ENCODE measurements around the gene ZNF273.
"Not testable (repeated sequence)": the region's sequence is repeated elsewhere in the genome, so short reads cannot be mapped to it uniquely, and the experiment has no call there.

ZNF273 gene

DNA sequence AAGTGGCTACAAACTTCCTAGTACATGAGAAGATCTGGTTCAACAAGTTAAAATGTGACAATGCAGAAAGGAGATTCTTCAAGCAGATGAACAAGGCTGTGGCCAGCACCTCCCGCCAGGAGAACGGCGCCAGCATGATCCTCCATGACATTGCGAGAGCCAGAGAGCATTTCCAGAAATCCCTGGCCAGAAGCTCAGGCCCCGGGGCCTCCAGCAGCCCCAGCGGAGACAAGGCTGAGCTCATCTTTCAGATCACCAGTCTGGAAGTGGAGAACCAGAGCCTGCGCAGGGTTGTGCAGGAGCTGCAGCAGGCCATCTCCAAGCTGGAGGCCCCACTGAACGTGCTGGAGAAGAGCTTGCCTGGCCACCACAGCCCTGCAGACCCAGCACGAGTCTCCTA lies 40.1 kb upstream of the ZNF273 start:
- Histone ChIP-seq H3K9ac (ENCODE audit: low read length) (no peak overlapping the region), H3K4me1 (ENCODE audit: insufficient read depth, low read length, severe bottlenecking) (no peaks in the 10 kb centered on the region), H3K9me3 (ENCODE audit: low read length) (no peaks in the 10 kb centered on the region), H3K27ac (ENCODE audit: low read depth, low read length, poor library complexity, severe bottlenecking) (no peak overlapping the region), H4K20me1 (ENCODE audit: insufficient read depth, low read length) (no peaks in the 10 kb centered on the region), H2AFZ (ENCODE audit: low read length) (no peak overlapping the region), H3F3A (ENCODE audit: insufficient read depth, low read length) (no peaks in the 10 kb centered on the region), H3K36me3 (ENCODE audit: insufficient read depth, low read length) (no peaks in the 10 kb centered on the region), H3K4me2 (ENCODE audit: low read length) (no peak overlapping the region), H3K9me2 (ENCODE audit: low read depth, low read length) (0 out of 2 replicates have a peak, but pooled peaks cover 3% of the 10 kb centered on the region), H3K27me3 (ENCODE audit: insufficient read depth, low read length) (no peaks in the 10 kb centered on the region), H3K4me3 (ENCODE audit: low read depth, low read length, poor library complexity, severe bottlenecking) (no peak overlapping the region), H3K79me2 (ENCODE audit: insufficient read depth, low read length) (no peaks in the 10 kb centered on the region)
- TF ChIP-seq, protein P1, sequence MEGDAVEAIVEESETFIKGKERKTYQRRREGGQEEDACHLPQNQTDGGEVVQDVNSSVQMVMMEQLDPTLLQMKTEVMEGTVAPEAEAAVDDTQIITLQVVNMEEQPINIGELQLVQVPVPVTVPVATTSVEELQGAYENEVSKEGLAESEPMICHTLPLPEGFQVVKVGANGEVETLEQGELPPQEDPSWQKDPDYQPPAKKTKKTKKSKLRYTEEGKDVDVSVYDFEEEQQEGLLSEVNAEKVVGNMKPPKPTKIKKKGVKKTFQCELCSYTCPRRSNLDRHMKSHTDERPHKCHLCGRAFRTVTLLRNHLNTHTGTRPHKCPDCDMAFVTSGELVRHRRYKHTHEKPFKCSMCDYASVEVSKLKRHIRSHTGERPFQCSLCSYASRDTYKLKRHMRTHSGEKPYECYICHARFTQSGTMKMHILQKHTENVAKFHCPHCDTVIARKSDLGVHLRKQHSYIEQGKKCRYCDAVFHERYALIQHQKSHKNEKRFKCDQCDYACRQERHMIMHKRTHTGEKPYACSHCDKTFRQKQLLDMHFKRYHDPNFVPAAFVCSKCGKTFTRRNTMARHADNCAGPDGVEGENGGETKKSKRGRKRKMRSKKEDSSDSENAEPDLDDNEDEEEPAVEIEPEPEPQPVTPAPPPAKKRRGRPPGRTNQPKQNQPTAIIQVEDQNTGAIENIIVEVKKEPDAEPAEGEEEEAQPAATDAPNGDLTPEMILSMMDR (IDR thresholded peaks at IDR 0.05; ENCODE audit: low read length) = no peak
- TF ChIP-seq EZH2 (IDR thresholded peaks at IDR 0.05; ENCODE audit: borderline replicate concordance, low read length) = no peak

DNA sequence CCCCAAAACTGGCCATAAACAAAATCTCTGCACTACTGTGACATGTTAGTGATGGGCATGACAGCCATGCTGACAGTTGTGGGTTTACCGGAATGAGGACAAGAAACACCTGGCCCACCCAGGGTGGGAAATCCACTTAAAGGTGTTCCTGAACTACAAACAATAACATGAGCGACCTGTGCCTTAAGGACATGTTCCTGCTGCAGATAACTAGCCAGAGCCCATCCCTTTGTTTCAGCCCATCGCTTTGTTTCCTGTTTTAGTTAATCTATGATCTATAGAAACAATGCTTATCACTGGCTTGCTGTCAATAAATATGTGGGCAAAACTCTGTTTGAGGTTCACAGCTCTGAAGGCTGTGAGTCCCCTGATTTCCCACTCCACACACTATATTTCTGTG lies 39.5 kb upstream of the ZNF273 start:
- H3K27ac ChIP-seq (ENCODE audit: low read depth, low read length, poor library complexity, severe bottlenecking); H3K9ac ChIP-seq (ENCODE audit: low read length); H3K9me2 ChIP-seq (ENCODE audit: low read depth, low read length); H4K20me1 ChIP-seq (ENCODE audit: insufficient read depth, low read length); H3K4me1 ChIP-seq (ENCODE audit: insufficient read depth, low read length, severe bottlenecking); H3K36me3 ChIP-seq (ENCODE audit: insufficient read depth, low read length); H3K79me2 ChIP-seq (ENCODE audit: insufficient read depth, low read length); H3K9me3 ChIP-seq (ENCODE audit: low read length); H3K4me2 ChIP-seq (ENCODE audit: low read length); H2AFZ ChIP-seq (ENCODE audit: low read length); H3K4me3 ChIP-seq (ENCODE audit: low read depth, low read length, poor library complexity, severe bottlenecking); H3F3A ChIP-seq (ENCODE audit: insufficient read depth, low read length); H3K27me3 ChIP-seq (ENCODE audit: insufficient read depth, low read length): not testable (repeated sequence)

DNA sequence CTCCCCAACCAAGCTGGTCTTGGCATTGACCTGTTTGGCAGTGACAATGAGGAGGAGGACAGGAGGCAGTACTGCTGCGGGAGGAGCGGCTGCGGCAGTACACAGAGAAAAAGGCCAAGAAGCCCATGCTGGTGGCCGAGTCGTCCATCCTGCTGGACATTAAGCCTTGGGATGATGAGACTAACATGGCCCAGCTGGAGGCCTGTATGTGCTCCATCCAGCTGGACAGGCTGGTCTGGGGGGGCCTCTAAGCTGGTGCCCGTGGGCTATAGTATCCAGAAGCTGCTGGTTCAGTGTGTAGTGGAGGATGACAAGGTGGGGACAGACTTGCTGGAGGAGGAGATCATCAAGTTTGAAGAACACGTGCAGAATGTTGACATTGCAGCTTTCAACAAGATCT lies 39.1 kb upstream of the ZNF273 start:
- TF ChIP-seq, protein P1 (IDR thresholded peaks at IDR 0.05; ENCODE audit: low read length) = no peak
- TF ChIP-seq EZH2 (IDR thresholded peaks at IDR 0.05; ENCODE audit: borderline replicate concordance, low read length) = no peak
- no peaks in the 10 kb centered on the region for H3F3A ChIP-seq (ENCODE audit: insufficient read depth, low read length)
- no peak overlapping the region for H3K4me2 ChIP-seq (ENCODE audit: low read length)
- no peaks in the 10 kb centered on the region for H3K79me2 ChIP-seq (ENCODE audit: insufficient read depth, low read length)
- no peak overlapping the region for H3K9ac ChIP-seq (ENCODE audit: low read length)
- no peaks in the 10 kb centered on the region for H3K27me3 ChIP-seq (ENCODE audit: insufficient read depth, low read length)
- H3K36me3 ChIP-seq (ENCODE audit: insufficient read depth, low read length) = no peaks in the 10 kb centered on the region
- no peaks in the 10 kb centered on the region for H4K20me1 ChIP-seq (ENCODE audit: insufficient read depth, low read length)
- H3K27ac ChIP-seq (ENCODE audit: low read depth, low read length, poor library complexity, severe bottlenecking) = no peak overlapping the region
- H3K4me1 ChIP-seq (ENCODE audit: insufficient read depth, low read length, severe bottlenecking) = no peaks in the 10 kb centered on the region
- no peak overlapping the region for H2AFZ ChIP-seq (ENCODE audit: low read length)
- no peaks in the 10 kb centered on the region for H3K9me3 ChIP-seq (ENCODE audit: low read length)
- 0 out of 2 replicates have a peak, but pooled peaks cover 3% of the 10 kb centered on the region for H3K9me2 ChIP-seq (ENCODE audit: low read depth, low read length)
- H3K4me3 ChIP-seq (ENCODE audit: low read depth, low read length, poor library complexity, severe bottlenecking) = no peak overlapping the region

DNA sequence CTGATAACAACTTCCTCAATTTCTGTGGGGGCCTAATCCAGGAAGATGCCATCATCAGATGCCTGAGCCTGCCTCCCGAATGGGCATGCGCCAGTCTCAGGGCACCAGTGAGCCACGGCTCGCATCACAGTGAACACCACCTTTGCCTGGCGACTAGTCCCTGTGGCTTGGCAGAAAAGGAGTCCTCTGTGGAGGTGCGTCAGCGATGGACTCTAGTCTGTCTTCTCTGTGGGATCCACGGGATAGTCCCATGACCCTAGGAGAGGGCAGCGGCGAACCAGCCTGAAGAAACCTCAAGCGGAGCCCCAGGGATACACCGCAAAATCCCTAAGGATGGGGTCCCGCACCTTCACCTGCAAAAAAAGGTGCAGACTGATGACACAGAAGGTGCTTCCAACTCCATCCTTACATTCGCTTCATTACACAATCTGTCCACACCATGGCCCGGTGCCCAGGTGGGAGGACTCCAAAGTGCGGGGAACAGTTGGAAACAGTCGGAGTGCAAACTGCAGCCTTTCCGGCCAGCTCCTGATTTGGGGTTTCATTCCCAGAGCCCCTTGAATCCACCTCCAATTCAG lies 35.1 kb upstream of the ZNF273 start:
- H3F3A ChIP-seq (ENCODE audit: insufficient read depth, low read length) = no peaks in the 10 kb centered on the region
- H3K4me3 ChIP-seq (ENCODE audit: low read depth, low read length, poor library complexity, severe bottlenecking) = no peak overlapping the region
- no peak overlapping the region for H2AFZ ChIP-seq (ENCODE audit: low read length)
- no peaks in the 10 kb centered on the region for H4K20me1 ChIP-seq (ENCODE audit: insufficient read depth, low read length)
- H3K36me3 ChIP-seq (ENCODE audit: insufficient read depth, low read length) = no peaks in the 10 kb centered on the region
- no peaks in the 10 kb centered on the region; the same call in 1 of the 2 replicates for H3K27me3 ChIP-seq (ENCODE audit: insufficient read depth, low read length)
- H3K9me3 ChIP-seq (ENCODE audit: low read length) = no peaks in the 10 kb centered on the region
- H3K9me2 ChIP-seq (ENCODE audit: low read depth, low read length) = no peaks in the 10 kb centered on the region
- TF ChIP-seq, protein P1 (IDR thresholded peaks at IDR 0.05; ENCODE audit: low read length) = no peak
- TF ChIP-seq EZH2 (IDR thresholded peaks at IDR 0.05; ENCODE audit: borderline replicate concordance, low read length) = no peak
- no peak overlapping the region for H3K9ac ChIP-seq (ENCODE audit: low read length)
- no peak overlapping the region for H3K4me2 ChIP-seq (ENCODE audit: low read length)
- no peaks in the 10 kb centered on the region for H3K79me2 ChIP-seq (ENCODE audit: insufficient read depth, low read length)
- no peaks in the 10 kb centered on the region for H3K4me1 ChIP-seq (ENCODE audit: insufficient read depth, low read length, severe bottlenecking)
- no peak overlapping the region for H3K27ac ChIP-seq (ENCODE audit: low read depth, low read length, poor library complexity, severe bottlenecking)
